Measurements from ENCODE around the gene DENND4B. TPM values are rescaled to one million over a fixed set of nuclear protein-coding genes. Genes with fewer than 3 reads are reported as not detected.
A peak's percentile ranks its signal among the peaks of the same experiment; 100 is the strongest.

The DENND4B gene
- total and polyA plus RNA-seq, 9 of the 15 experiments (the other 6 are each of a cell fraction or from before 2014, with no cell fraction given) = 9.5 to 80.5 (median 23.1) TPM

- TF ChIP-seq ZBTB40 (IDR thresholded peaks at IDR 0.05) (peak; percentile 81), ZBTB40 (CRISPR knock-in tag; IDR thresholded peaks at IDR 0.05) (no peak), EWSR1 (IDR thresholded peaks at IDR 0.05; ENCODE audit: borderline replicate concordance, low read depth, partially characterized antibody) (no peak), ZNF24 (IDR thresholded peaks at IDR 0.05) (no peak), ZNF584 (CRISPR knock-in tag; IDR thresholded peaks at IDR 0.05; ENCODE audit: low read depth) (no peak), ZBTB43 (CRISPR knock-in tag; IDR thresholded peaks at IDR 0.05) (peak; percentile 49; the same call in 1 of the 2 replicates), ZNF778 (CRISPR knock-in tag; IDR thresholded peaks at IDR 0.05) (no peak), GATAD2A (IDR thresholded peaks at IDR 0.05) (no peak), ATF4 (CRISPR knock-in tag; IDR thresholded peaks at IDR 0.05) (no peak), SREBF1 (IDR thresholded peaks at IDR 0.05; ENCODE audit: borderline replicate concordance, low read depth, low read length) (no peak), ZNF830 (CRISPR knock-in tag; IDR thresholded peaks at IDR 0.05) (no peak), SREBF2 (CRISPR knock-in tag; IDR thresholded peaks at IDR 0.05) (no peak), CREB5 (CRISPR knock-in tag; IDR thresholded peaks at IDR 0.05) (no peak), SRF (CRISPR knock-in tag; IDR thresholded peaks at IDR 0.05) (no peak)
Measured at GRCh38 chr1:153967107-153967999, 20.8 kb upstream of the DENND4B start, which contains the start of gene CREB3L4 (continued).

Measured in K562 (cell line).